IPS DF 6.9 (cell line): ENCODE data around the gene MCU.

ENCODE experiments used
- DNase-seq: peaks from one replicate; pipeline ENCODE4 v3.0.0-alpha.2; 2013; ENCODE audit warnings: low read depth, low spot score
- H3K27ac ChIP-seq: one replicate; pipeline ENCODE4 v1.5.1; 2013; ENCODE audit warnings: low read length, control low read depth
- H3K27me3 ChIP-seq: 2 replicates; pipeline ENCODE4 v1.6.1; 2013; ENCODE audit warnings: mild to moderate bottlenecking, low read length; ENCODE audit not compliant: control insufficient read depth, insufficient read depth
- H3K36me3 ChIP-seq: 2 replicates; pipeline ENCODE4 v1.6.1; 2013; ENCODE audit warnings: low read length; ENCODE audit not compliant: control insufficient read depth, insufficient read depth
- H3K4me1 ChIP-seq: 2 replicates; pipeline ENCODE4 v1.6.1; 2013; ENCODE audit warnings: low read length; ENCODE audit not compliant: control insufficient read depth, insufficient read depth
- H3K4me3 ChIP-seq: 2 replicates; pipeline ENCODE4 v1.5.1; 2013; ENCODE audit warnings: mild to moderate bottlenecking, low read length
- H3K9me3 ChIP-seq: 2 replicates; pipeline ENCODE4 v1.6.1; 2013; ENCODE audit warnings: low read length, inconsistent platforms; ENCODE audit not compliant: control insufficient read depth, insufficient read depth
- WGBS: extraction: QIAGEN DNeasy Blood & Tissue Kit; methylation state at CpG from one replicate; pipeline ENCODE4 v1.1.7; 2013; ENCODE audit warnings: mixed read lengths, missing lambda C conversion rate; ENCODE audit not compliant: insufficient read length, insufficient coverage; 5-methylcytosine and 5-hydroxymethylcytosine counted together

Gene MCU

DNA sequence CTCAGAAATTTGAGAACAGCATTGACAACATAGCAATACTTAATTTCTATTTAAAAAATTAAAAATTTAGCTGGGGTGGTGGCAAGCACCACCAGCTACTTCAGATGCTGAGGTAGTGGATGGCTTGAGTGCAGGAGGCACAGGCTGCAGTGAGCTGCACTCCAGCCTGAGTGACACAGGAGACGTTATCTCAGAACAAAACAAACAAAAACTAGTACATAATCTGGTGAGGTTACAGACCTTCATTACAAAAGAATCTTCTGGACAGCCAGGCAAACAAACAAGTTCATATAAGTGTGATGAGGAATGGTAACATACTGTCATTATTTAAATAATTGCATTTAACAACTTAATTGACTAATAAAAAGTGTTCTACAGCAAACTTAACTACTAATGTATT lies 124.6 kb downstream of the MCU start:
- Histone ChIP-seq H3K9me3 (no peaks in the 10 kb centered on the region), H3K4me3 (no peak overlapping the region), H3K27ac (no peak overlapping the region), H3K27me3 (no peaks in the 10 kb centered on the region), H3K36me3 (no peaks in the 10 kb centered on the region), H3K4me1 (no peaks in the 10 kb centered on the region)
- no CpG with 5 or more reads among the region's 1 CpG for WGBS
- DNase-seq = no peak

DNA sequence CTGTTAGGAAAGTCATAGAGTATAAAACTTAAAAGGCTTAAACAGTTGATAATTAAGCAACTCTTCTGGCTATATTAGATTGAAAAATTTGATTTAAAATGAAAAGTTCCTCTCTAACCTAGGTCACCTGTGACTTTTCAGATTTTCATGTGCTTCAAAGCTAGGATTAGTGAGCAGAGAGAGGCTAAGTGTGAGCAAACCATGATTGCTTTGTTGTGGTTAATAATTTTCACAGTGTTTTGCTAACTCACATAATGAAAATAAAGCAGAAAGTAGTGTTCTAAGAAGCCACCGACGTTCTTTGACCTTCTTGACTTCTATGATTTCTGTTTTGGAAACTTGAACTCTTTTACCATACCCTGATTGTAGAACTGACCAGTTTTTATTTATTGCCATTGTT lies 126.1 kb downstream of the MCU start:
- no CpG with 5 or more reads among the region's 2 CpGs for WGBS
- H3K27me3 ChIP-seq = no peaks in the 10 kb centered on the region
- no peak for DNase-seq
- no peak overlapping the region for H3K4me3 ChIP-seq
- H3K4me1 ChIP-seq = no peaks in the 10 kb centered on the region
- H3K9me3 ChIP-seq = no peaks in the 10 kb centered on the region
- no peak overlapping the region for H3K27ac ChIP-seq
- no peaks in the 10 kb centered on the region for H3K36me3 ChIP-seq

GRCh38 chr10:72819053-72819452 lies 127.1 kb downstream of the MCU start:
- no CpG with 5 or more reads among the region's 1 CpG for WGBS
- H3K4me3 ChIP-seq = no peak overlapping the region
- no peaks in the 10 kb centered on the region for H3K4me1 ChIP-seq
- H3K27me3 ChIP-seq = no peaks in the 10 kb centered on the region
- no peaks in the 10 kb centered on the region for H3K36me3 ChIP-seq
- DNase-seq = no peak
- H3K27ac ChIP-seq = no peak overlapping the region
- no peaks in the 10 kb centered on the region for H3K9me3 ChIP-seq

DNA sequence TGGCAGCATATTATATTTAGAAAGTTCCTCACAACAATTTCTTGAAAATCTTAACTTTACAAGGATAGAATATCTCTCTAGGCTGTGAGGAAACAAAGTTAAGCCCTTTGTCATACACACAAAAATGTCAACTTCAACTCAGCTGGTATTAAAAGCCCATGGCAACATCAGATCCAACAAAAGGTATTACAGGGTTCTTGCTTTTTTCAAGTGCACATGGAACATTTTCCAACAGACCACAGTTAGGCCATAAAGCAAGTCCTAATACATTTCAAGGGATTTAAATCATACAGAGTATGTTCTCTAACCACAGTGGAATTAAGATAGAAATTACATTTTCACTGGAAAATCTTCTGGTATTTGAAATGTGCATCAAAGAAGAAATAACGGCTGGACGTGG lies 129.7 kb downstream of the MCU start:
- Histone ChIP-seq H3K9me3 (no peaks in the 10 kb centered on the region), H3K4me1 (peaks cover 2% of the 10 kb centered on the region; the same call in 1 of the 2 replicates), H3K4me3 (no peak overlapping the region), H3K36me3 (no peaks in the 10 kb centered on the region), H3K27ac (no peak overlapping the region), H3K27me3 (no peaks in the 10 kb centered on the region)
- no peak for DNase-seq
- no CpG with 5 or more reads among the region's 2 CpGs for WGBS

GRCh38 chr10:72822342-72822986 lies 130.5 kb downstream of the MCU start:
- no peaks in the 10 kb centered on the region for H3K9me3 ChIP-seq
- no peaks in the 10 kb centered on the region for H3K36me3 ChIP-seq
- DNase-seq = no peak
- no peaks in the 10 kb centered on the region for H3K27me3 ChIP-seq
- no peak overlapping the region for H3K27ac ChIP-seq
- H3K4me3 ChIP-seq = no peak overlapping the region
- WGBS = no CpG with 5 or more reads among the region's 4 CpGs
- H3K4me1 ChIP-seq = peaks cover 2% of the 10 kb centered on the region; the same call in 1 of the 2 replicates

DNA sequence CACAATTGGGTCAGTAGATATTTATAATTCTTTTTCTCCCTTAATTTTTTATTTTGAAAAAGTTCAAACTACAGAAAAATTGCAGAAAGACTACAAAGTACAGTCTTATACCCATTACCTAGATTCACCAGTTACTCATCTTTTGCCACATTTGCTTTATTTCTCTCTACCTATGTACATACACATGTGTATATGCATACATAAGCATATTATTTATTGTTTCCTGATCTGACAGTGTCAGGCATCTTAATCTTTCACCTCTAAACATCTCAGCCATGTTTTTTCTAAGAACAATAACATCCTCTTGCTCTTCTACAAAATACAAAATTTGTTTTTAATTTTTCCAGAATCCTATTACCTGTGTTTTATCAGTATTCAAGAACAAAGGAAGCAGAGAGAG lies 133.2 kb downstream of the MCU start:
- Histone ChIP-seq H3K4me3 (no peak overlapping the region), H3K36me3 (no peaks in the 10 kb centered on the region), H3K27me3 (no peaks in the 10 kb centered on the region), H3K4me1 (peaks cover 2% of the 10 kb centered on the region; the same call in 1 of the 2 replicates), H3K27ac (no peak overlapping the region), H3K9me3 (no peaks in the 10 kb centered on the region)
- no peak for DNase-seq

GRCh38 chr10:72826346-72826745 lies 134.4 kb downstream of the MCU start:
- Histone ChIP-seq H3K9me3 (no peaks in the 10 kb centered on the region), H3K36me3 (no peaks in the 10 kb centered on the region), H3K4me1 (peaks cover 2% of the 10 kb centered on the region; the same call in 1 of the 2 replicates), H3K27ac (no peak overlapping the region), H3K4me3 (no peak overlapping the region), H3K27me3 (no peaks in the 10 kb centered on the region)
- DNase-seq = no peak

DNA sequence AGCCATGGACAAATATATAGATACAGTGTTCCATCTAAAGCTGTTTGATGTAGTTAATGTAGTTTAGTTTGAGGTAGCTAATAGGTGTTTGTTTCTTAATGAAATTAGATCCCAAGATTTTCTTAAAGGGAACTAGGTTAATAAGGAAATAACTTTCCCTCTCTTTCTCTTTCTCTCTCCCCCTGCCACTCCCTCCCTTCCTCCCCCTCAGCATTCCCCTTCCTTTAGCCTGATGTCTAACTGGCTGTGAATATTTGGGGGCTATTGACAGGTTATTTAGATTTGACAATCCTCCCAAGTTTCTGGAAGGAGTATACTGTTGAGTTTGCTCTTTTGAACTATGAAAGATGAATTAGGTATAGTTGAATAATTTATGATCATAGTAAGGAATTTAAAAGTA lies 136.4 kb downstream of the MCU start:
- no peak overlapping the region for H3K27ac ChIP-seq
- no peaks in the 10 kb centered on the region for H3K27me3 ChIP-seq
- no peaks in the 10 kb centered on the region for H3K9me3 ChIP-seq
- H3K36me3 ChIP-seq = no peaks in the 10 kb centered on the region
- no peak overlapping the region for H3K4me3 ChIP-seq
- H3K4me1 ChIP-seq = peaks cover 2% of the 10 kb centered on the region; the same call in 1 of the 2 replicates
- DNase-seq = no peak

GRCh38 chr10:72830625-72831024 lies 138.7 kb downstream of the MCU start:
- Histone ChIP-seq H3K27ac (no peak overlapping the region), H3K9me3 (no peaks in the 10 kb centered on the region), H3K27me3 (no peaks in the 10 kb centered on the region), H3K4me3 (no peak overlapping the region), H3K4me1 (peaks cover 2% of the 10 kb centered on the region; the same call in 1 of the 2 replicates), H3K36me3 (no peaks in the 10 kb centered on the region)
- WGBS = no CpG with 5 or more reads among the region's 2 CpGs
- DNase-seq = no peak

GRCh38 chr10:72831696-72832409 lies 139.9 kb downstream of the MCU start:
- Histone ChIP-seq H3K9me3 (no peaks in the 10 kb centered on the region), H3K4me1 (no peaks in the 10 kb centered on the region; the same call in 1 of the 2 replicates), H3K36me3 (no peaks in the 10 kb centered on the region; the same call in 1 of the 2 replicates), H3K27ac (no peak overlapping the region), H3K4me3 (no peak overlapping the region), H3K27me3 (no peaks in the 10 kb centered on the region; the same call in 1 of the 2 replicates)
- DNase-seq = no peak
- no CpG with 5 or more reads among the region's 8 CpGs for WGBS

- Histone ChIP-seq H3K4me1 (no peaks in the 10 kb centered on the region; the same call in 1 of the 2 replicates), H3K27ac (no peak overlapping the region)
- DNase-seq = no peak
Observed at GRCh38 chr10:72832701-72833100, 140.8 kb downstream of the MCU start.

More at GRCh38 chr10:72832701-72833100, 140.8 kb downstream of the MCU start:
- no peaks in the 10 kb centered on the region for H3K9me3 ChIP-seq
- no peak overlapping the region for H3K4me3 ChIP-seq
- H3K27me3 ChIP-seq = no peaks in the 10 kb centered on the region; the same call in 1 of the 2 replicates
- H3K36me3 ChIP-seq = no peaks in the 10 kb centered on the region; the same call in 1 of the 2 replicates
